ENCODE results near the gene GARIN6. TPM values are rescaled to one million over a fixed set of nuclear protein-coding genes. Genes with fewer than 3 reads are reported as not detected.

GARIN6 gene
- total RNA-seq, 4 donors from 2014 or later, result not detected

DNA sequence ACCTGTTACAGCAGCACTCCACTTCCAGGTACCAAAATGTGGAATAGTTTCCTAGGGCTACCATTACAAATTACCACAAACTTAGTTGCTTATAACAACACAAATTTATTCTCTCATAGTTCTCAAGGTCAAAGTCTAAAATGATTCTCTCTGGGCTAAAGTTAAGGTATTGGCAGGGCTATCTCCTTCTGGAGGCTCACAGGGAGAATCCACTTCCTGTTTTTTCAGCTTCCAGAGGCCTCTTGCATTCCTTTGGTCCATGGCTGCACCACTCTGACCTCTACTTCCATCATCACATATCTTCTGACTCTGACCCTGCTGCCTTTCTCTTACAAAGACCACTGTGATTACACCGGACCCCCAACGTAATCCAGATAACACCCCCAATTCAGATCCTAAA, 2.9 kb upstream of the GARIN6 start:
- Histone ChIP-seq H3K27ac (no peak overlapping the region), H3K9me3 (no peaks in the 10 kb centered on the region), H3K4me3 (no peak overlapping the region), H3K36me3 (no peaks in the 10 kb centered on the region), H3K27me3 (no peaks in the 10 kb centered on the region), H3K4me1 (no peaks in the 10 kb centered on the region)
- TF ChIP-seq POLR2A (IDR thresholded peaks at IDR 0.05), result no peak
- TF ChIP-seq, protein P1, sequence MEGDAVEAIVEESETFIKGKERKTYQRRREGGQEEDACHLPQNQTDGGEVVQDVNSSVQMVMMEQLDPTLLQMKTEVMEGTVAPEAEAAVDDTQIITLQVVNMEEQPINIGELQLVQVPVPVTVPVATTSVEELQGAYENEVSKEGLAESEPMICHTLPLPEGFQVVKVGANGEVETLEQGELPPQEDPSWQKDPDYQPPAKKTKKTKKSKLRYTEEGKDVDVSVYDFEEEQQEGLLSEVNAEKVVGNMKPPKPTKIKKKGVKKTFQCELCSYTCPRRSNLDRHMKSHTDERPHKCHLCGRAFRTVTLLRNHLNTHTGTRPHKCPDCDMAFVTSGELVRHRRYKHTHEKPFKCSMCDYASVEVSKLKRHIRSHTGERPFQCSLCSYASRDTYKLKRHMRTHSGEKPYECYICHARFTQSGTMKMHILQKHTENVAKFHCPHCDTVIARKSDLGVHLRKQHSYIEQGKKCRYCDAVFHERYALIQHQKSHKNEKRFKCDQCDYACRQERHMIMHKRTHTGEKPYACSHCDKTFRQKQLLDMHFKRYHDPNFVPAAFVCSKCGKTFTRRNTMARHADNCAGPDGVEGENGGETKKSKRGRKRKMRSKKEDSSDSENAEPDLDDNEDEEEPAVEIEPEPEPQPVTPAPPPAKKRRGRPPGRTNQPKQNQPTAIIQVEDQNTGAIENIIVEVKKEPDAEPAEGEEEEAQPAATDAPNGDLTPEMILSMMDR (IDR thresholded peaks at IDR 0.05 in 4 of 5, conservative IDR thresholded peaks at IDR 0.05 in 1 of 5), result no peak
- intact Hi-C loops (cut with DNase I; ENCODE audit: low total_unique reads), result no loop called here
- ATAC-seq, result no peak
- DNase-seq, result no peak
- in situ Hi-C loops (cut with MboI; ENCODE audit: low sequenced_read_pairs in 4 of 4), result no loop called here

DNA sequence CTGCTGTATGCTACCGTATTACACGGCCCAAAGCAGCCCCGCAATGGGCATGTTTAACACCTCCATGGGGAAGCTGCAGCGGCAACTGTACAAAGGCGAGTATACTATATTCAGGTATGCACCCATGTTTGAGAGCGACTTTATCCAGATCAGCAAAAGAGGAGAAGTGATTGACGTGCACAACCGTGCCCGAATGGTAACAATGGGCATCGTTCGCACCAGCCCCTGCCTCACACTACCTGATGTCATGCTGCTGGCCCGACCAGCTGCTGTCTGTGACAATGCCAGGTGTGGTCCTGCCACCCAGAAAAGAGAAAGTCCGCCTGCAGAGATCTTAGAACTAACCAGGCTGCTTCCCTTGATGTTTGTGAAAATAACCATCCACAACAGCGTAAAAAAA, 630 bp downstream of the GARIN6 start:
- no peaks in the 10 kb centered on the region for H3K4me1 ChIP-seq
- H3K9me3 ChIP-seq, result no peaks in the 10 kb centered on the region
- DNase-seq, result no peak
- H3K27me3 ChIP-seq, result no peaks in the 10 kb centered on the region
- no peak overlapping the region for H3K4me3 ChIP-seq
- no peak overlapping the region for H3K27ac ChIP-seq
- ATAC-seq, result no peak
- intact Hi-C loops (cut with DNase I; ENCODE audit: low total_unique reads), result no loop called here
- in situ Hi-C loops (cut with MboI; ENCODE audit: low sequenced_read_pairs in 4 of 4), result no loop called here
- no peaks in the 10 kb centered on the region for H3K36me3 ChIP-seq
- TF ChIP-seq, protein P1 (IDR thresholded peaks at IDR 0.05 in 4 of 5, conservative IDR thresholded peaks at IDR 0.05 in 1 of 5), result no peak
- TF ChIP-seq POLR2A (IDR thresholded peaks at IDR 0.05), result no peak

DNA sequence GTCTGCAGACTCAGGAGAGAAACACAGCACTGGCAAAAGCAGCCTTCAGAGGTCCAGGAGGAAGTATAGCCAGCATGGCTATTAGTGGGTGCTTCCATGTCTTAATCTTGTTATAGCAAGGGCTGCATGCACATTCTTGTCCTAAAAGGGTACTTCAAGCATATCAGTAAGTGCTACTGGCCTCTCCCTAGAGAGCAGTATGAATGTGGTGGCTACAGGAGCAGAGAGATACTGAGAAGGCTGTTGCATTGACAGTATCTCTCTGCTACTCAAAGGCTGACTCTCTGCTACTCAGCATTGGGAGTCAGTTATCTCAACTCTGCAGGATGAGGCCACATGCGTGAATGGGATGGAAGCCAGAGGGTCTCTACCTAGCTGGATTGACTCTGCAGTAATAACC, 2.0 kb downstream of the GARIN6 start:
- H3K36me3 ChIP-seq, result no peaks in the 10 kb centered on the region
- H3K27ac ChIP-seq, result no peak overlapping the region
- in situ Hi-C loops (cut with MboI; ENCODE audit: low sequenced_read_pairs in 4 of 4), result no loop called here
- TF ChIP-seq POLR2A (IDR thresholded peaks at IDR 0.05), result no peak
- TF ChIP-seq, protein P1 (IDR thresholded peaks at IDR 0.05 in 4 of 5, conservative IDR thresholded peaks at IDR 0.05 in 1 of 5), result no peak
- H3K4me3 ChIP-seq, result no peak overlapping the region
- no peaks in the 10 kb centered on the region for H3K27me3 ChIP-seq
- H3K9me3 ChIP-seq, result no peaks in the 10 kb centered on the region
- no peaks in the 10 kb centered on the region for H3K4me1 ChIP-seq
- intact Hi-C loops (cut with DNase I; ENCODE audit: low total_unique reads), result no loop called here
- DNase-seq (no peak), ATAC-seq (no peak)

DNA sequence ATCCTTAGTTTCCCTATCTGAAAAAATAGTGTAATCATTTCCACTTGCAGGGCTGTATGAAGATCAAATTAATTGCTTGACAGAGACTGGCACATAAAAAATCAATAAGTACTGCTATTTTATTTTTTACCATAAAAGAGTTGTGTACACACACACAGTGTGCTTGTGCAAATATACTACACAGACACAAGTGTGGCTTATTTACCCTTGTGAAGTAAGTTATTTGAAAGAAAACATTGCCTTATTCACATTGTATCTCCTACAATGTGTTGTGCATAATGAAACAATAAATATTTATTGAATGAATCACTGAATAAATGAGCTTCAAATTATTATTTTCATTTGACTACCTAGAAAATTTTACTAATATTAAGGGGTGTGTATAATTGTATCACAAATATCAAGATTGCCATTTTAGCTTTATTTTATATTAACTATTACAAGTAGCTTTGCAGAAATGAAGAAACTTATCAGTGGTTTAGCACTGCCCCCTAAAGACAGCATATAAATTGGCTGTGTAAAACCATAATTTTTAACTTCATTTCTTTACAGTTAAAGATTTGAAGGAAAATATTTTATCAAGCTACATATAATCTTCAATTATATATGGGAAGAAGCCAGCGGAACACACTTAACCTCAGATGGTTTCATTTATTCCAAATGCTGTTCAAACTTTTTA, 11.3 kb downstream of the GARIN6 start:
- in situ Hi-C loops (cut with MboI; ENCODE audit: low sequenced_read_pairs in 4 of 4), result loop anchor here in 1 of 4 donors (25.0 kb wide), 1 partner anchor 622 kb away; no protein-coding TSS in a partner anchor

More for the DNA sequence above, 11.3 kb downstream of the GARIN6 start:
- no peaks in the 10 kb centered on the region for H3K9me3 ChIP-seq
- TF ChIP-seq, protein P1 (IDR thresholded peaks at IDR 0.05 in 4 of 5, conservative IDR thresholded peaks at IDR 0.05 in 1 of 5), result no peak
- no peak for TF ChIP-seq POLR2A (IDR thresholded peaks at IDR 0.05)
- intact Hi-C loops (cut with DNase I; ENCODE audit: low total_unique reads), result loop anchor here (5.0 kb wide), 1 partner anchor 617 kb away; no protein-coding TSS in a partner anchor
- DNase-seq (no peak), ATAC-seq (no peak)
- H3K27me3 ChIP-seq, result no peaks in the 10 kb centered on the region
- H3K27ac ChIP-seq, result no peak overlapping the region
- H3K4me1 ChIP-seq, result no peaks in the 10 kb centered on the region
- no peak overlapping the region for H3K4me3 ChIP-seq
- H3K36me3 ChIP-seq, result no peaks in the 10 kb centered on the region

All from gastrocnemius medialis (tissue), 4 donors.